DMS79 treated with DMSO at 0.1 percent for 48 hours (cell line): Measurements from ENCODE around the gene TAS1R3.

Experiments used
- DNase-seq: peaks from one replicate; lab custom pipeline; 2025; lab: John Stamatoyannopoulos, UW

Gene TAS1R3

DNA sequence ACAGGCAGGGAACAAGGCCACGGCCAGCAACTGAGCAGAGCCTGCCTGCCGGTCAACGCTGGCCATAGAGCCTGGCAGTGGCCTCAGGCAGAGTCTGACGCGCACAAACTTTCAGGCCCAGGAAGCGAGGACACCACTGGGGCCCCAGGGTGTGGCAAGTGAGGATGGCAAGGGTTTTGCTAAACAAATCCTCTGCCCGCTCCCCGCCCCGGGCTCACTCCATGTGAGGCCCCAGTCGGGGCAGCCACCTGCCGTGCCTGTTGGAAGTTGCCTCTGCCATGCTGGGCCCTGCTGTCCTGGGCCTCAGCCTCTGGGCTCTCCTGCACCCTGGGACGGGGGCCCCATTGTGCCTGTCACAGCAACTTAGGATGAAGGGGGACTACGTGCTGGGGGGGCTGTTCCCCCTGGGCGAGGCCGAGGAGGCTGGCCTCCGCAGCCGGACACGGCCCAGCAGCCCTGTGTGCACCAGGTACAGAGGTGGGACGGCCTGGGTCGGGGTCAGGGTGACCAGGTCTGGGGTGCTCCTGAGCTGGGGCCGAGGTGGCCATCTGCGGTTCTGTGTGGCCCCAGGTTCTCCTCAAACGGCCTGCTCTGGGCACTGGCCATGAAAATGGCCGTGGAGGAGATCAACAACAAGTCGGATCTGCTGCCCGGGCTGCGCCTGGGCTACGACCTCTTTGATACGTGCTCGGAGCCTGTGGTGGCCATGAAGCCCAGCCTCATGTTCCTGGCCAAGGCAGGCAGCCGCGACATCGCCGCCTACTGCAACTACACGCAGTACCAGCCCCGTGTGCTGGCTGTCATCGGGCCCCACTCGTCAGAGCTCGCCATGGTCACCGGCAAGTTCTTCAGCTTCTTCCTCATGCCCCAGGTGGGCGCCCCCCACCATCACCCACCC is at the start of gene TAS1R3:
Gene TAS1R3, plus strand, starts transcription at position 213 of the 898 bp plus-strand sequence. Its CDS starts 66 bp downstream, at position 279.
- DNase-seq = no peak

DNA sequence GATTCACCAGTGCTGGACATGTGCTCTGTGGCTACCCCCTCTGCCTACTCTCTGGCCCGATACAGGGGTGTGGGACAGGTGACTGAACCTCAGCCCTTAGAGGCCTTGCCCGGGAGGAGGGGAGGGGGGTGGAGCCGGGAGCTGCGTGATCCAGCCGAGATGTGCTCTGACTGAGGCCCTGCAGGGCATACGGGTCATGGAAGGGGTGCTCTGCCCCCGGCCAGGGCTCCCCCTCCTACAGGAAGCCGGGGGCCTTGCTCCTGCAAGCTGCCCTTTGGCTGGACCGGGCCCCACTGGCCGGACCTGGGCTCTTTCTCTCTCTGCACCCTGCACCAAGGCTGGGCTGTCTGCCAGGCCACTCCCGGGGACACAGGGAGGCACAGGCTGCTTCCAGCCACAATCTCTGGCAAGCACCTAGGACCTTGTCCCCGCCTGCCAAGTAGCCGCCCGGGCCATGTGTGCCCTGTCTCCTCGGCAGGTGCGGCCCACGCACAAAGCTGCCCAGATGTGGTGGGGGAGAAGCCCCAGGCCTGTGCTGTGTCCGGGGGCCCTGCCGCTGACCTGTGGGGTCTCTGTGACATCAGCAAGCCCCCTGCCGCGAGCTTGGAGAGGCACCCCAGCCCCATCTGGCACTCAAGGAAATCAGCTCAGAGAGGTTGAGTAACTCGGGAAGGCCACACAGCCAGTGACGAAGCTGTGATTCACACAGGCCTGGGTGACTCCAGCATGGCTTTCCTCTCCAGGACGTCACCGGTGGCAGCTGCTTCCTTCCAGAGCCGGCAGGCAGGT is 49.4 kb upstream of the TAS1R3 start:
- no peak for DNase-seq

DNA sequence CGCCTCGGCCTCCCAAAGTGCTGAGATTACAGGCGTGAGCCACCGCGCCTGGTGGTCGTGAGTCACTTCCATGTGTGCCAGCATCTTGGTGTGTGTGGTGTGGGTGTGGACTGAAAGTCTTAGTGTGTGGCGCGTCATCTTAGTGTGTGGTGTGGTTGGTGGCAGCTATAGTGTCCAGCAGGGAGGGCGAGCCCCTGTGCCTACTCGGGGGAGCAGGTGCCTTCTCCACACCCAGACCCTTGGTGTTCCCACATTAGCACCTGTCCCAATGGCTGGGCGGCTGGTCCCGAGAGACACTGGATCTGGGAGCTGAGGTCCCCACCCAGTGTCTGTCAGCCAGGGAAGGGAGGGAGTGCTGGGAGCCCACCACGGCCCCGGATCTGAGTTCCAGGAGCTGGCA is 48.1 kb upstream of the TAS1R3 start:
- no peak for DNase-seq

DNA sequence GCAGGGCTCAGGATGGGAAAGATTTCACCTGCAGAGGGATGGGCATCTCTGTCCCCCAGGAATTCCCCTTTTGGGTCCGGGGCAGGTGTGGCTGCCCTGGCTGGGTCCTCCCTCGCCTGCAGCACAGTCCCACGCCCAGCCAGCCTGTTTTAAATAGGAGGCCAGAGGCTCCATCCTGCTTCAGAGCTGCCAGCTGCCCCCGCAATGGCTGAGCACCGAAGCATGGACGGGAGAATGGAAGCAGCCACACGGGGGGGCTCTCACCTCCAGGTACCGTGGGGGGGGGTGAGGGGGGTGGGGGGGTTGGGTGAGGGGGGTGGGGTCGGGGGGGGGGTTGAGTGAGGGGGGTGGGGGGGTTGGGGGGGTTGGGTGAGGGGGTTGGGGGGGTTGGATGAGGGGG is 47.3 kb upstream of the TAS1R3 start:
- DNase-seq = no peak

DNA sequence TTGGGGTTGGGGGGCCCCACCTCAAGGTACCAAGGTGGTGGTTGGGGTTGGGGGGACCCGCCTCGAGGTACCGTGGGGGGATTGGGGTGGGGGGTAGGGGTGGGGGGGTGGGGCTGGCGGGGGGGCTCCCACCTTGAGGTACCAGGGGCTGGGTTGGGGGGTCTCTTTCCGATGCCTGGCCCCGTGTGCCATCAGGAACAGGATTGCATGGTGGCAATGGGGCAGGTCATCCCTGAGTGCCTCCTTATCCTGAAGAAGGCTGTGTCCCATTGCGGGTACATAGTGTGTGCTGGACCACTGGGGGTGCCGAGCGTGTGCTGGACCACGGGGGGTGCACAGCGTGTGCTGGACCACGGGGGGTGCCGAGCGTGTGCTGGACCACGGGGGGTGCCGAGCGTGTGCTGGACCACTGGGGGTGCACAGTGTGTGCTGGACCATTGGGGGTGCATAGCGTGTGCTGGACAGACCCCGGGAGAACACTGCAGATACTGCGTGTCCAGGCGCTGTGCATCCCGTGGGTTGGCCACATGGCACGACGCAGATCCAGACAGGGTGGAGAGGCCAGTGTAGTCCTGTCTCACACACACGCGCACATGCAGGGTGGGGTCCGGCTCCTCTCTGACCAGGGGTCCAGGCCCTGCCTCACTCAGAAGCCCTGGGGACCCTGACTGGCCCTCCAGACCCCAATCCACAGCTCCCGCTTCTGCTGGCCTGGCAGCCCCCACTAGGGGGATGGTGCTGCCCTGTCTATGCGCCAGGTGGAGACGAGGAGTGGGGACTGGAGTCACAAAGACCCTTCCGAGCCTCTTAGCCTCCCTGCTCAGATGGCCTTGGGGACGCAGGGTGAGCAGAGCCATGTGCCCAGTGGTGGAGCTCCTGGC is 46.6 kb upstream of the TAS1R3 start:
- no peak for DNase-seq

DNA sequence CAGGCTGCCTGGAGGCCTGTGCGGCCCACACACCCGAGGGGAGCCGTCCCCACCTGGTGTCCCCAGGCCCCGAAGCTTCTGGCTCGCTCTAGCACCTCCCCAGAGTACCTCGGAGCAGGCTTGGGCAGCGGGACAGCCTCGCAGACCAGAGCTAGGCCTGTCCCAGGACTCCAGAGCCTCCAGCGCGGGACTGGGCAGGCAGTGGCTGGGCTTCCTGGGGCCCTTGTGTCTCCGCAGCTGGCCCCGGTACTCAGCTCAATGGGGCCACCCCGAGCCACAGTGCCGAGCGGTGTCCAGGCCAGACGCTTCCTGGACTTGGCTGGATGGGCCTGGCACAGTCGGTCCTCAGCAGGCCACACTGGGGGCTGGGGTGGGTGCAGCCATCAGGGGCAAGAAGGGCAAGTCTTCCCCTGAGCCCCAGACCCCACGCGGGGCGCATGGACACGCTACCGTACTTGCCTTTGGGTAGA is 45.9 kb upstream of the TAS1R3 start:
- no peak for DNase-seq

DNA sequence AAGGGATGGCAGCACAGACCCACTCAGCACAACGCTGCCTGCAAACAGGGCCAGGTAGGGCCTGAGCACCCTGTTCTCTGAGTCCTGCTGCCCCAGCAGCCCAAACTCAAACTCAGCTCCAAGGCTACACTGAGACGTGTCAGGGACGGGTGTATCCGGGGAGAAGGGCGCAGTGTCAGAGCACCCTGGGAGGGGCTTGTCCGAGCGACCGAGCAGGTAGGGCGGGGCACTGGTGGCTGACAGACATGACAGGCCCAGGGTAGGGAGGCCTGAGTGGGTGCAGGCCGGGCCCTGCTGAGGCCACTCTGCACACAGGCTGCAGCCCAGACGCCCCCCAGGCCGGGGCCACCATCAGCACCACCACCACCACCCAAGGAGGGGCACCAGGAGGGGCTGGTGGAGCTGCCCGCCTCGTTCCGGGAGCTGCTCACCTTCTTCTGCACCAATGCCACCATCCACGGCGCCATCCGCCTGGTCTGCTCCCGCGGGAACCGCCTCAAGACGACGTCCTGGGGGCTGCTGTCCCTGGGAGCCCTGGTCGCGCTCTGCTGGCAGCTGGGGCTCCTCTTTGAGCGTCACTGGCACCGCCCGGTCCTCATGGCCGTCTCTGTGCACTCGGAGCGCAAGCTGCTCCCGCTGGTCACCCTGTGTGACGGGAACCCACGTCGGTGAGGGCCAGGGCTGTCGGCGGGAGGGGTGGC is 45.3 kb upstream of the TAS1R3 start:
- DNase-seq = no peak

DNA sequence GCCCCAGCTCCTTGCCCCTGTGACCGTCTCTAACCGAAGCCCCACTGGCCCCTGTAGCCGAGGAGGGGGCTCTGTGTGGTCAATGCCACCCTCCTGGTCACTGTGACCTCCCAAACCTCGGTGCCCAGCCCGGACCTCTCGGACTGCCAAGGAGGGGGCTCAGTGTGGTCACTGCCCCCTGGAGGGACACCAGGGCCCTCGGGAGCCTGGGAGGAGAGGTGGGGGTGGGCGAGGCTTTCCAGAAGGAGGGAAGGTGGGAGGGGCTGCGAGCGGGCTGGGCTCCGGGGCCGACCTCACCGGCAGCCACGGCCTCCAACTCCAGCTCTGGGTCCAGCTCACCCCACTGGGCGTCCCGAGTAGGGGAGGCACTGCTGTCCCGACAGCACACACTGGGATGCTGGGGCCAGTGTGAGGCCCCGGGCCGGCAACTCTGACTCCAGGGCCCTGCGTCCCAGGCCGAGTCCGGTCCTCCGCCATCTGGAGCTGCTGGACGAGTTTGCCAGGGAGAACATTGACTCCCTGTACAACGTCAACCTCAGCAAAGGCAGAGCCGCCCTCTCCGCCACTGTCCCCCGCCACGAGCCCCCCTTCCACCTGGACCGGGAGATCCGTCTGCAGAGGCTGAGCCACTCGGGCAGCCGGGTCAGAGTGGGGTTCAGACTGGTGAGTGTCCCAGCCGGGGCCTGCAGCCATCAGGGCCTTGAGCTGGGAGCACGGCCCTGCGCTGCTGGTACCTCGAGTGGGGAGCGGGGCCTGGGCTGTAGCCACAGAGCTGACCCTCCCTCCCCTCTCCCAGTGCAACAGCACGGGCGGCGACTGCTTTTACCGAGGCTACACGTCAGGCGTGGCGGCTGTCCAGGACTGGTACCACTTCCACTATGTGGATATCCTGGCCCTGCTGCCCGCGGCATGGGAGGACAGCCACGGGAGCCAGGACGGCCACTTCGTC is 44.5 kb upstream of the TAS1R3 start:
- no peak for DNase-seq

DNA sequence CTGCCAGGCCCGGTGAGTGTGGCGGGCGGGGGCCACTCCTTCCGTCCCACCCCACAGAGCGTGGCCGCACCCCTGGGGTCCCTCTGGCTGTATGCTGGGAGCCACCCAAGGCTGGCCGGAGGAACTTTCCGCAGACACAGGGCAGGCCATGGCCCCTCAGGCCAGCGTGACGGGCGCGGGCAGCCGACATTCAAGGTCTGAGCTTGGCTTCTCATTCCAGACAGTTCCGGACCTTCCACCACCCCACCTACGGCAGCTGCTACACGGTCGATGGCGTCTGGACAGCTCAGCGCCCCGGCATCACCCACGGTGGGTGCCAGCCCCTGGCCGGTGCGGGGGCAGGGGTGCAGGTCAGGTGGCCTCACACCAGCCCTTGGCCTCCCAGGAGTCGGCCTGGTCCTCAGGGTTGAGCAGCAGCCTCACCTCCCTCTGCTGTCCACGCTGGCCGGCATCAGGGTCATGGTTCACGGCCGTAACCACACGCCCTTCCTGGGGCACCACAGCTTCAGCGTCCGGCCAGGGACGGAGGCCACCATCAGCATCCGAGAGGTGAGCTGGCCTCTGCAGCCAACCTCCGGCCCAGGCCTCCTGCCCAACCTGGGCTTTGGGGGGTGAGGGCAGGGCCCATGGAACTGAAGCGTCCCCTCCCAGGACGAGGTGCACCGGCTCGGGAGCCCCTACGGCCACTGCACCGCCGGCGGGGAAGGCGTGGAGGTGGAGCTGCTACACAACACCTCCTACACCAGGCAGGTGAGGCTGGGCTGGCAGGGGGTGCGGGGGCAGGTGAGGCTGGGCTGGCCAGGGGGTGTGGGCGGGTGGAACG is 43.6 kb upstream of the TAS1R3 start:
- DNase-seq = no peak

DNA sequence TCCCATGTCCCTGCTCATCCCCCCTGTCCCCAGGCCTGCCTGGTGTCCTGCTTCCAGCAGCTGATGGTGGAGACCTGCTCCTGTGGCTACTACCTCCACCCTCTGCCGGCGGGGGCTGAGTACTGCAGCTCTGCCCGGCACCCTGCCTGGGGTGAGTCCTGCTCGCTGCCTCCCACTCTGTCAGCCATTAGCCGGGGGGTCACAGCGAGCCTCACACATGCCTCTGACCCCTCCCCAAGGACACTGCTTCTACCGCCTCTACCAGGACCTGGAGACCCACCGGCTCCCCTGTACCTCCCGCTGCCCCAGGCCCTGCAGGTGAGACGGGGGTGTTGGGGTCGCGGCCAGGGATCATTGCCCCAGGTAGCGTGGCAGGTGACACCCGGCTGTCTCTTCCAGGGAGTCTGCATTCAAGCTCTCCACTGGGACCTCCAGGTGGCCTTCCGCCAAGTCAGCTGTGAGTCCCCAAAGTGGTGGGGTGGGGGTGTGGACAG is 40.8 kb upstream of the TAS1R3 start:
- peak; percentile 35 for DNase-seq

DNA sequence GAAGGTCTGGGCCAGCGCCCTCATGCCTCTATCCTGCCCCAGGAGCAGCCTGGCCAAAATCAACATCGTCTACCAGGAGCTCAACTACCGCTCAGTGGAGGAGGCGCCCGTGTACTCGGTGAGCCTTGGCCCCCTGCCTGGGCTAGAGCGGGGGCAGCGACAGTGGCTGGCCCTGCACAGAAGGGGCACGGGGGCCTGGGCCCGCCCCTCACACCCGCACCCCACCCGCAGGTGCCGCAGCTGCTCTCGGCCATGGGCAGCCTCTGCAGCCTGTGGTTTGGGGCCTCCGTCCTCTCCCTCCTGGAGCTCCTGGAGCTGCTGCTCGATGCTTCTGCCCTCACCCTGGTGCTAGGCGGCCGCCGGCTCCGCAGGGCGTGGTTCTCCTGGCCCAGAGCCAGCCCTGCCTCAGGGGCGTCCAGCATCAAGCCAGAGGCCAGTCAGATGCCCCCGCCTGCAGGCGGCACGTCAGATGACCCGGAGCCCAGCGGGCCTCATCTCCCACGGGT is 40.0 kb upstream of the TAS1R3 start:
- DNase-seq = peak; percentile 62

DNA sequence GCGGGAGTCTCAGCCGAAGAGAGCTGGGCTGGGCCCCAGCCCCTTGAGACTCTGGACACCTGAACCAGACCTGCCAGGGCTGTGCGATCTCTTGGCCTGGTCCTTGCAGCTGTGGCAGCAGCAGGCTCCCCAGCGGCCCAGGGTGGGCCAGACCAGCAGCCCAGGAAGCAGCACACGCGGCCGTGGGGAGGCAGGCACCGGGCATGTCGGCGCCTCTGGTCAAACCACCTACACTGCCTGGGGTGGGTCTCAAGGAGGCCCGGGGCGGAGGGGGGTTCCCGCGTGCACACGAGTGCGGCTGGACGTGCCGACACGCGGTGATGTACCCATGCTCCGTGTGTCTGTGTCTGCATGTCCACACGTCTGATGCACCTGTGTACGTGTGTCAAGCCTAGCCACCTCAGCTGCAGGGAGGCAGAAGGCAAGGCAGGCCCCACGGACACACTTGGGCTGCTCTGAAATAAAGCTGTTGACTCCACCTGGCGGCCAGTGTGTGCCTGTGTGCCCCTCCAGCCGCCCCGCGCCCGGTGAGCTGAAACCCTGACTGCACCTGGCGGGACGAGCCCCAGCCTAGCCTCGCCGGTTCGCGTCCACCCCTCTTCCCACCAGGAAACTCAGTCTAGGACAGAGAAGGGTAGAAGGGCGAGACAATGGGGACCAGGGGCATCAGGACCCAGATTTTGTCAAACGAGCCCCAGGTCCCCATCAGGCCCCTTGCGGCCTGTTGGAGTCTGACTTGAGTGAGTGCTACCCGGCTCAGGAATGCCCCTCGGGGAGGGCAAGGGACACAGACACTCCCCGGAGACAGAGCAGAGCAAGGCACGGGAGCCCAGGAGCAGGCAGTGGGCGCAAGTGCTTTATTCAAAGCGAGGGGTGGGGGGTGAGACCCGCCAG is 39.3 kb upstream of the TAS1R3 start:
- peak; percentile 90 for DNase-seq

DNA sequence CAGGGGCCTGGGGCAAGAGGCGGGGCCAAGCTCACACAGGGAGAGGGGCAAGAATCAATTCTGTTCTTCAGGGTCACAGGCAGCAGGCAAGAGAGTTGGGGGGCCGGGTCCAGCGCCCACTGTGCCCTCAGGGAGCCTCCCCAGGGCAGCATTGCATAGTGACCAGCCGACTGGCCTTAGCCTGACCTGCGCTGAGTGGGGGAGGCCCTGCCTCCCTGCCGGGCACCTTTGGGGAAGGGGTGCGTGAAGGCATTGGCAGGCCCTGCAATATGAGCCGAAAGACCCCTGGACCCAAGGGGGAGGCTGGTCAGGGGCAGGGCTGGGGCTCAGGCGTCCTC is 38.7 kb upstream of the TAS1R3 start:
- no peak for DNase-seq

DNA sequence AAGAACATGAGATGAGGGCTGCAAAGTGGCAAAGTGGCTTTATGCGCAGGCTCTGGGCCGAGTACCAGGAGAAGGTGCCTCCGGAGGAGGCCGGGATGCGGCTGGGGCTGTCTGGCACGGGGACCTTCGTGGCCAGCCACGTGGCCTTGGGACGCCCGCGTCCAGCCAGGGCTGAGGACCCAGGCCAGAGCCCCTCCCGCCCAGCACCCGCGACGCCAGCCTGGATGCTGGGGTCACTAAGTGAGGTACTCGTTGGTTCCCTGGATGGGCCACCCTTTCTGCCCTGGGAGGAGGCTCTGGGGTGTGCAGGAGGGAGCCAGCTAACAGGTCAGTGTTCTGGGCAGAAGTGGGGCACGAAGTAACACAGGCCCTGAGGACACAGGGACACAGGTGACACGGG is 38.2 kb upstream of the TAS1R3 start:
- no peak for DNase-seq

DNA sequence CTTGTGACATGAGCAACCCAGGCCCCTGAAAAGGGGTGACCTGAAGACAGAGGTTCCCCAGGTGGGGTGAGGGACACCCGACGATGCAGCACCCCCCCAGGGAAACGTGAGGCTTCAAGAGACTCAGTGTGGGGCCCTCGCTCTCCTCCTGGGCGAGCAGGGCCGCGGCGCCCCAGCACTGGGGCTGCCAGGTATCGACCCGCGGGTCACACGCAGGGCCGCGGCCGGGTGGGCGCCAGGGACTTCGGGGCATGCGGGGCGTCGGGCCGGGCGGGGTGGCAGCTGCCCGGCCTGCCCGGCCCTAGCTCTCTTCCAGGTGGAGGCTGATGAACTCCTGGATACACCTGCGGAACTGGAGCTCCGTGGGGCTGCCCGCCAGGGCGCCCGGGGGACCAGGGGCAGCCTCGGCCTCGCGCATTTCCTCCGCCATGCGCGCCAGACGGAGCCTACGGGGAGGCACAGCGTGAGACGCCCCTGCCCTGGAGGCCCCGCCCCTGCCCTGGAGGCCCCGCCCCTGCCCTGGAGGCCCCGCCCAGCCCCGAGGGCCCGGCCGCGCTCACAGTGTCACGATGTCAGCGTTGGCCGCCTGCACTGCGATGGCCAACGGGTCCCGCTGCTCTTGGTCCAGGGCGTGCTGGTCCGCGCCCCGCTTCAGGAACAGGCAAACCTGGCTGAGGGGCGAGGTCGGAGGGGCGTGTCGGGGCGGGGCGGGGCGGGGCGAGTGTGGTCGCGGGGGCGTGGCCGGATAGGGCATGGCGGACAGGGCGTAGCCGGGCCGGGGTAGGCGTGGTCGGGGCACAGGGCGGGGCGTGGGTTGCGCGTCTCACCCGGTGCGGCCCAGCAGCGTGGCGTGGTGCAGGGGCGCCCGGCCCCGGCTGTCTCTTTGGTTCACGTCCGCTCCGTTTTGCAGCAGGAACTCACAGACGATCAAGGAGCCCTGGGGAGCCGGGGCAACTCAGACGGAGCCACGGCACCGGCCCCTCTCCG is 37.5 kb upstream of the TAS1R3 start:
- DNase-seq = no peak

DNA sequence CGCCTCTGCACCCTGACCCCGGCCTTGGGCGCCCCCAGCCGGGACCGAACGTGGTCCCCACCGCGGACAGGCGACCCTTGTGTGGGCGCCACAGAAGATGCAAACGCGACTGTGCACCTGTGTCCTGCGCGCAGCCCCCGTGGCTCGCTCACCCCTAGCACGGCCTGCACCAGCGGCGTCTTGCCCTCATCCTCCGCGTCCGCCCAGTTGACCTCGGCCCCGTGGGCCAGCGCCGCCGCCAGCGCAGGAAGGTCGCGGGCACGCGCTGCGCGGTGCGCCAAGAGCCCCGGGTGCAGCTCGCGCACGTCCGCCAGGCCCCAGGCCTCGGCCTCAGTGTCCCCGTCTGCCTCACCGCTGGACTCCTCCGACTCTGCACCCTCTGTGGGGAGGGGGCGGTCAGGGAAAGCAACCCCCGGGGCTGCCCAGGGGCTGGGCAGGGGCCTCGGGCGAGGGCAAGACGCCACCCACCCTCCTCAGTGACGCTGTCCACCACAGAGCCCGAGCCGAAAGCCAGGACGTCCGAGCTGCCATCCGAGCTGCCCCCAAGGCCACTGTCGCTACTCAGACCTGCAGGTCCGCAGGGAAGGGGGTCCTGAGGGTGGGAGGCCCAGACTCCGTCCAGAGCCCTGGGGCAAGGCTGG is 36.7 kb upstream of the TAS1R3 start:
- DNase-seq = no peak
